ENCODE measurements around the gene SLC45A1. TPM values are rescaled to one million over a fixed set of nuclear protein-coding genes. Genes with fewer than 3 reads are reported as not detected.

Gene SLC45A1
- total RNA-seq, 1 donor from 2014 or later, result 0.79 TPM

- TF ChIP-seq CTCF (IDR thresholded peaks at IDR 0.05; ENCODE audit: insufficient read depth, low read length, poor library complexity, severe bottlenecking), result no peak
- DNase-seq (ENCODE audit: low read depth), result no peak
- no peaks in the 10 kb centered on the region for H3K36me3 ChIP-seq (ENCODE audit: control insufficient read depth, insufficient read depth, low read length)
- no peaks in the 10 kb centered on the region for H3K27me3 ChIP-seq (ENCODE audit: control insufficient read depth, insufficient read depth, low read length)
- no peak overlapping the region for H3K4me3 ChIP-seq (ENCODE audit: low read depth, low read length)
Observed at GRCh38 chr1:8345621-8346415, 27.9 kb downstream of the SLC45A1 start.

GRCh38 chr1:8347635-8348034, 29.7 kb downstream of the SLC45A1 start:
- no peak for DNase-seq (ENCODE audit: low read depth)
- Histone ChIP-seq H3K27me3 (ENCODE audit: control insufficient read depth, insufficient read depth, low read length) (no peaks in the 10 kb centered on the region), H3K4me3 (ENCODE audit: low read depth, low read length) (no peak overlapping the region), H3K36me3 (ENCODE audit: control insufficient read depth, insufficient read depth, low read length) (peaks cover 1% of the 10 kb centered on the region)
- TF ChIP-seq CTCF (IDR thresholded peaks at IDR 0.05; ENCODE audit: insufficient read depth, low read length, poor library complexity, severe bottlenecking), result no peak

DNA sequence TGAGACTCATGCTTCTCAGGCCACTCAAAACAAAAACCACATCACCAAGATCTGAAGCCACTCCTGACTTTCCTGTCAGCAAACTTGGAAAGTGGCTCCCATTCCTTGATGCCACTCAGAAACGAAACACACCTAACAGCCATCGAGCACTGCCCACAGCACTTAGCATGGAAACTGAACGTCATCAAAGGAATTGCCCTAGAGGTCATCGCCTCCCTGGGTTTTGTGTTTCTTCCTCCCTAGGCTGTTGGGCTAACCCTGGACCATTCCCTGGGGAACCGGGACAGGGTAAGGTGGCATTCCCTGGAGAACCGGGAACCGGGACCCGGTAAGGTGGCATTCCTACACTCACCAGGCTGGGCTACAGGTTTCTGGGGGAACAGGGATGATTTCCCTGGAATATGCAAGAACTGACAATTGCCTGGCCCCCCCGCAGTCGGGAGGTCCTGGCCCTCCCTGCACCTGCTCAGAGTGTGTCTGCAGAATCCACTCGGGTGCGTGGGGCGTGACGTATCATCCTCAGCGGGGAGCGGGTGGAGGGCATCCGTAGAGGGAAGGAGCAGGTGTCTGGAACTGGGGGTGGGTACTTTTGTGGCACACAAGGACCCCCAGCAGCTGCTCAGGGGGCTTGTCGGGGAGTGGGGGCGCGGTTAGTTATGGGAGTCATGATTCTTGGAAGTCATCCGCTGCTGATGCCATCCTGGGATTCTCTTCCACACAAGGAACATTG, 30.3 kb downstream of the SLC45A1 start:
- no peak for TF ChIP-seq CTCF (IDR thresholded peaks at IDR 0.05; ENCODE audit: insufficient read depth, low read length, poor library complexity, severe bottlenecking)
- peaks cover 1% of the 10 kb centered on the region for H3K36me3 ChIP-seq (ENCODE audit: control insufficient read depth, insufficient read depth, low read length)
- H3K27me3 ChIP-seq (ENCODE audit: control insufficient read depth, insufficient read depth, low read length), result no peaks in the 10 kb centered on the region
- no peak overlapping the region for H3K4me3 ChIP-seq (ENCODE audit: low read depth, low read length)
- no peak for DNase-seq (ENCODE audit: low read depth)

DNA sequence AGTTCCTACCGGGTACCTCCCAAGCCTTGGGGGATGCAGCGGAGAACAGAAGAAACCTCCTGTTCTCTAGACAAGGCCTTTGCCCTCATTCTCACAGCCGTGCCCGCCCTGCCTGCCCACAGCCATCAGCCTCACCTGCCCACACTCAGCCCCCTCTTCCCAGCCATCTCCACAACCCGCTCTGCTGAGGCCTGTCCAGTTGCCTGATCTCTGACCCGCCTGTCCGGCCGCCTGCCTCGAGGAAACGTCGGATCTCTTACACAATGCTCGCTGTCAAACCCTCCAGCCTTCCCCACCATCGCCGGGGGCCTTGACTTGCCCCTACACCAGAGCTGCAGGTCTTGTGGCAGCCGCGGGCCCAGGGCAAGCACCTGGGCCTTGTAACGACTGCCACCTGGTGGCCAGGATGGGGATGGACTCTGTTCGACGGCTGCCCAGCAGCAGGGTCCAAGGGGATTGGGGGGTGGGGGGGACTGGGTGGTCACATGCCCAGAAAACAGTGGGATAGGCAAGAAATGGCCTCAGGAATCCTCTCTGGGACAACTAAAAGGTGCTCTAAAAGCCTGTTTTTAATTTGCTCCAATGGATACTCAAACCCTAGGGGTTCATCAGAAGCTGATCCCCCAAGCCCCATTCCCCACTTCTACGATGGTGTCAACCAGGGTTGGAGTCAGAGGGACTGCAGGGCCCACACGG, 31.0 kb downstream of the SLC45A1 start:
- TF ChIP-seq CTCF (IDR thresholded peaks at IDR 0.05; ENCODE audit: insufficient read depth, low read length, poor library complexity, severe bottlenecking), result peak; percentile 84
- DNase-seq (ENCODE audit: low read depth), result no peak
- no peaks in the 10 kb centered on the region for H3K27me3 ChIP-seq (ENCODE audit: control insufficient read depth, insufficient read depth, low read length)
- H3K4me3 ChIP-seq (ENCODE audit: low read depth, low read length), result no peak overlapping the region
- peaks cover 1% of the 10 kb centered on the region for H3K36me3 ChIP-seq (ENCODE audit: control insufficient read depth, insufficient read depth, low read length)

DNA sequence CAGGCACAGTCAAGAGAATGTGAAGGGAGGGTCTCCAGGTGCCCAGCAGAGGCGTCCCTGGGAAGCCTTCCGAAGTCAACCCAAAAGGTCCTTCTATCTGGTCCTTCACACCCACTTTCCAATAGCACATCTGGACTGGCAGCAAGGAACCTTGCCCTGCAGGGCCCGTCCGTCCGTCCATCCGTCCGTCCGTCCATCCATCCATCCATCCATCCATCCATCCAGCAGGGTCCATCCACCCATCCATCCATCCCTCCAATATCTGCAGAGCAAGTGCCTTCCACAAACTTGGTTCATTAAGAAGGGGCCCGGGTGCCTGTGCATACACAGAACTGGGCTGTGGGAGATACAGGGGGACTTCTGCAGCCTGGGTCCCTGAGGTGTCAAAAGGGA, 31.6 kb downstream of the SLC45A1 start:
- TF ChIP-seq CTCF (IDR thresholded peaks at IDR 0.05; ENCODE audit: insufficient read depth, low read length, poor library complexity, severe bottlenecking), result no peak
- DNase-seq (ENCODE audit: low read depth), result no peak
- Histone ChIP-seq H3K4me3 (ENCODE audit: low read depth, low read length) (no peak overlapping the region), H3K36me3 (ENCODE audit: control insufficient read depth, insufficient read depth, low read length) (peaks cover 1% of the 10 kb centered on the region), H3K27me3 (ENCODE audit: control insufficient read depth, insufficient read depth, low read length) (no peaks in the 10 kb centered on the region)
